Kidney epithelial cell (primary cell): Measurements from ENCODE around the gene FCHSD2. TPM values are rescaled to one million over a fixed set of nuclear protein-coding genes. Genes with fewer than 3 reads are reported as not detected.
"Not testable (repeated sequence)": the region's sequence is repeated elsewhere in the genome, so short reads cannot be mapped to it uniquely, and the experiment has no call there.

ENCODE experiments used
- DNase-seq: peaks from one replicate; pipeline ENCODE4 v3.0.0-alpha.2; 2010; ENCODE audit warnings: low read depth
- H3K27me3 ChIP-seq: 2 replicates; pipeline ENCODE4 v1.6.0; 2011; ENCODE audit warnings: low read length; ENCODE audit not compliant: control insufficient read depth, insufficient read depth
- H3K36me3 ChIP-seq: 2 replicates; pipeline ENCODE4 v1.5.1; 2011; ENCODE audit warnings: low read length; ENCODE audit not compliant: control insufficient read depth, insufficient read depth
- H3K4me3 ChIP-seq: 2 replicates; pipeline ENCODE4 v1.5.1; 2011; ENCODE audit warnings: low read depth, mild to moderate bottlenecking, control low read depth, low read length
- CTCF ChIP-seq: IDR thresholded peaks from 2 replicates; pipeline ENCODE4 v1.5.1; 2011; ENCODE audit warnings: mild to moderate bottlenecking, moderate library complexity, low read length, control low read depth, inconsistent platforms; ENCODE audit not compliant: insufficient read depth, poor library complexity, severe bottlenecking
- total RNA-seq: library from RNA; depleted of rRNA; stranded (reverse); fragments of >200 nt; gene quantifications from 2 replicates; pipeline ENCODE4 v1.2.3, GENCODE V29; 2015

The FCHSD2 gene
- total RNA-seq, 1 donor from 2014 or later, result 13.2 TPM

GRCh38 chr11:73139476-73140198 is 2.5 kb downstream of the FCHSD2 start:
- no peaks in the 10 kb centered on the region for H3K36me3 ChIP-seq
- H3K4me3 ChIP-seq, result no peak overlapping the region
- no peaks in the 10 kb centered on the region for H3K27me3 ChIP-seq
- TF ChIP-seq CTCF, result no peak
- no peak for DNase-seq

GRCh38 chr11:73137944-73138274 is 4.2 kb downstream of the FCHSD2 start:
- no peak for DNase-seq
- TF ChIP-seq CTCF, result no peak
- Histone ChIP-seq H3K27me3 (no peaks in the 10 kb centered on the region), H3K36me3 (no peaks in the 10 kb centered on the region), H3K4me3 (no peak overlapping the region)

GRCh38 chr11:73137262-73137943 is 4.7 kb downstream of the FCHSD2 start:
- no peak overlapping the region for H3K4me3 ChIP-seq
- H3K27me3 ChIP-seq, result no peaks in the 10 kb centered on the region
- no peak for DNase-seq
- no peaks in the 10 kb centered on the region for H3K36me3 ChIP-seq
- TF ChIP-seq CTCF, result no peak

GRCh38 chr11:73136722-73137121 is 5.4 kb downstream of the FCHSD2 start:
- H3K4me3 ChIP-seq, H3K36me3 ChIP-seq, DNase-seq, H3K27me3 ChIP-seq: not testable (repeated sequence)

- H3K4me3 ChIP-seq, result no peak overlapping the region
- H3K27me3 ChIP-seq, result no peaks in the 10 kb centered on the region
- no peaks in the 10 kb centered on the region for H3K36me3 ChIP-seq
- TF ChIP-seq CTCF, result no peak
- DNase-seq, result no peak
Measured at GRCh38 chr11:73135346-73136284, 6.5 kb downstream of the FCHSD2 start.

- not testable (repeated sequence) for H3K27me3 ChIP-seq, H3K4me3 ChIP-seq, H3K36me3 ChIP-seq, DNase-seq
Measured at GRCh38 chr11:73132349-73132748, 9.8 kb downstream of the FCHSD2 start.
